GM21576 (cell line): ENCODE measurements around the gene KATNIP.

Experiments used
- ATAC-seq: cut with Tn5 transposase; IDR thresholded peaks from one replicate; pipeline ENCODE4 v1.9.1; 2021; ENCODE audit warnings: mild to moderate bottlenecking, moderate library complexity; ENCODE audit not compliant: unreplicated experiment

Gene KATNIP

DNA sequence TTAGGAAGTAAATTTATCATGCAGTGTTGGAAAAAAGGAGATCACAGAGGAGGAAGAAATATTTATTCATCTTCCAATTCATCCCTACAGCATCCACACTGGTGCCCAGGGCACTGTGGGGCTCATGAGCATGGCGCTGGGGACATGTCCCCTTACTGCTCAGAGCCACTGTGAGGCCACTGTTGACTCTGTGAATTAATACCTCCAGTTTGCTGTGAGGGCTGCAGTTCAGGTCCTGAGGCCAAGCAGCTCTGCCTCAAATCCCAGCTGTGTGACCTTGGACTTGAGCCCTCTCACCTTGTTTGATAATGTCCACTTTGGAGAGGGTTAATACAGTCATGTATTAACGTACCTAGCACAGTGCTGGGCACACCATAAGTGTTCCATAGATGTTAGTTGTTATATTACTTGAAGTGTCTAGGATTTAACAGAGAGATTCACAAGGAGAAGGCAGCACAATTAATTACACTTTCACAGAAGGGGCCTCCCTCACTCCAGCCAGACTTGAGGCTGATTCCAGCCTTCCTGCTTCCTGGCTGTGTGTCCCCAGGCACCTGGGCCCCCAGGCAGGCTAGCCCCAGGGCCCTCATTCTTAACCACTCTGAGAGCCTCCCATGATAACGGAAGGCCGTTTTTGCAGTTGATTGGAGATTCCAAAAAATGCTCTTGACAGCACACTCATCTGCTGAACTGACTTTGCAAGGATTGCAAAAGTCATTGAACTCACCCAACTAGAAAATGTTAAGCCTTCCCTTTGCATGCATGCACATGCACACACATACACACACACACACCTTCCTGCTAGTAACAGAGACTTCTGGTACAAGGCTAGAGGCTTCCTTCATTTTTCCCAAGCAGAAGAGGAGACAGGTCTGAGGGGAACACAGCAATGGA, 29.4 kb downstream of the KATNIP start:
- no peak for ATAC-seq

DNA sequence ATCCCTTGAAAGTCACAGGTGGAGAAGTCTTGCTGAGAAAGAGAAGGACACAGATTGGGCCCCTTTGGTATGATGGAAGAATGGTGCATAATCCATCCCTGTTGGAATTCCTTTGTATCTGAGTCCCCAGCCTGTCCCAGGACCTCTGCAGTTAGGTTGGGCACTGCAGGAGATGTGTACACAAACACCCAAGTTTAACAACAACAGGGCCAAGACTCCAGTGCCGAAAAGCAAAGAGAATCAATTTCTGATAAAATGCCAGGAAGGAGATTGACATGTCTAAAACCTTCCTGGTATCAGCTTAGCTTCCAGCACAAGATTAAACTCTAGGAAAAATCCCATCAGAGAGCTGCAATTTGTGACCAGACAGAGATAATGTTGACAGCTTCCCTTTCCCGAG, 32.9 kb downstream of the KATNIP start:
- ATAC-seq = no peak

DNA sequence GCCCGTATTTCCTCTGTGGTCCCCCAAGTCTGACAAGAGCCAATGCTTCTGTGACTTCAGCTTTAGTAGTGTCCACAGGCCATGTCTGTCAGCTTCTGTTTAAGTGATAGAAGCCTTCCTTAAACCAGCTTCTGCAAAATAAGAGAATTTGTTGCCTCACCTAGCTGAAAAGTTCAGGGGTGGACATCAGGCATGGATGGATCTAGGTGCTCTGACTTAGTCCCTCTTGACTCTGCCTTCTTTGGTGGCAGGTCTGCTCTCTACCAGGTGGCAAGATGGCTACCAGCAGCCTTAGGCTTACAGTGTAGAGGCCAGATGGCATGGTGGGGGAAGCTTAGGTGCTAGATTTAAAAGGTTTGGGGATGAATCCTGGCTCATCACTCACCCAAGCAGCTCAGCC, 33.7 kb downstream of the KATNIP start:
- ATAC-seq = no peak

DNA sequence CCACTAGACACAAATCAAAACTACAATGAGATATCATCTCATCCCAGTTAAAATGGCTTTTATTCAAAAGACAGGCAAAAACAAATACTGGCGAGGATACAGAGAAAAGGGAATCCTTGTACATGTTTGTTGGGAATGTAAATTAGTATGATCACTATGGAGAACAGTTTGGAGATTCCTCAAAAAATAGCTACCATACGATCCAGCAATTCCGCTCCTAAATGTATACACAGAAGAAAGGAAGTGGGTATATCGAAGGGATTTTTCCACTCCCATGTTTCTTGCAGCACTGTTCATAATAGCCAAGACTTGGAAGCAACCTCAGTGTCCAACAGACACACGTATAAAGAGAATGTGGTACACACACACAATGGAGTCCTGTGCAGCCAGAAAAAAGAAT, 35.3 kb downstream of the KATNIP start:
- no peak for ATAC-seq

DNA sequence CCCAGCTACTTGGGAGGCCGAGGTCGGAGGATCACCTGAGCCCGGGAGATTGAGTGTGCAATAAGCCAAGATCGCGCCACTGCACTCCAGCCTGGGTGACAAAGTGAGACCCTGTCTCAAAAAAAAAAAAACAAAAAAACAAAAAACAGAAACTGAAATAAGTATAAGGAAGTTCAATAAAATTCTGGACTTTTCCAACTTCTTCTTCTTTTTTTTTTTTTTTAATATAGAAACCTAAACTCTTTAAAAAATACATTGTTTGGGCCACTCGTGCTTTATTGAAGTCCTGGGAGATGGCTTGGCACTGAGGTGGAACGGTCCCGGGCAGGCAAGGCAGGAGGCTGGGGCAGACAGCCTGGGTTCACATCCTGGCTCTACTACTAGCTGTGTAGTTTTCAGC, 36.8 kb downstream of the KATNIP start:
- no peak for ATAC-seq

DNA sequence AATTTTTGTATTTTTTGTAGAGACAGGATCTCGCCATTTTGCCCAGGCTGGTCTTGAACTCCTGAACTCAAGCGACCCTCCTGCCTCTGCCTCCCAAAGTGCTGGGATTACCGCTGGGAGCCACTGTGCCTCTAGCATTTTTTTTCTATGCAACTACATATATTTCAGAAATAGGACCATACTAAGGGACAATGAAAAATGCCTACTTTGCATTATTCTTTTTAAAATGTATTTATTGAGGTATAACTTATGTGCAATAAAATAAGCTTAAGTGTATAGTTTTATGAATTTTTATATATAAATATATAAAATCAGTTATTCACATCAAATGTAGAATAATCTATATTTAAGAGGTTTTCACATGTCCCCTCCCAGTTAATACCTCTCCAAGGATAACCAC, 38.1 kb downstream of the KATNIP start:
- ATAC-seq = no peak

DNA sequence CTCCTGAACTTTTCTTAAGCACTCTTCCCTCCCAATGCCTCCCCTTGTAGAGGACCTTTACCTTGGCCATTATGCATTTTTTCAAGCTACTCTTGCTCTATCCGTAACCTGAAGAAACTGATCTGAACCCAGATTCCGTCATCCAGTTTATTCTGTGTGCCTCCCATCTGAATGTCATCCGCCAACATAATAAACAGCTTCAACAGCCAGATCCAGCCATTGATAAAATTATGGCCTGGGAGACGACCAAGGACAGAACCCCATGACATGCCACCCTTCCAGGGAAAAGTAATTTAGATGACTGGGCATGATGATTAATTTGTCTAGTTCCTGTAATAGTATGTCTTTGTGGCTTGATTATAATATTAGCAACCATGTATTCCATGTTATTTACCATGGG, 41.9 kb downstream of the KATNIP start:
- no peak for ATAC-seq

DNA sequence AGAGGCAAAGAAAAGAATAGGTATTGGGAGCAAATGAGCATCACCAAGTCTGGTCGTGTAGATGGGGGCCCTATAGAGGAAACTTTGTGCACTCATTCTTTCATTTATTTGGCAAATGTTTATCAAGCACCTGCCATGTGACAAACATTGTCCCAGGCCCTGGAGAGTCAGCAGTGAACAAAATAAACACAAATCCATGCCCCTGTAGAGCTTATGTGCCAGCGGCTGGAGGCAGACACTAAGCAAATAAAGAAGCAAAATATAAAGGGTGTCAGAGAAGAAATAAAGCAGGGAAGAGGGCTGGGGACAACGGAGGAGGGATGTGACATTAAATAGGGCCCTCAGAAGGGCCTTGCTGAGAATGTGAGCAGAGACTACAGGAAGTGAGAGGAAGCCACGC, 45.5 kb downstream of the KATNIP start:
- no peak for ATAC-seq

DNA sequence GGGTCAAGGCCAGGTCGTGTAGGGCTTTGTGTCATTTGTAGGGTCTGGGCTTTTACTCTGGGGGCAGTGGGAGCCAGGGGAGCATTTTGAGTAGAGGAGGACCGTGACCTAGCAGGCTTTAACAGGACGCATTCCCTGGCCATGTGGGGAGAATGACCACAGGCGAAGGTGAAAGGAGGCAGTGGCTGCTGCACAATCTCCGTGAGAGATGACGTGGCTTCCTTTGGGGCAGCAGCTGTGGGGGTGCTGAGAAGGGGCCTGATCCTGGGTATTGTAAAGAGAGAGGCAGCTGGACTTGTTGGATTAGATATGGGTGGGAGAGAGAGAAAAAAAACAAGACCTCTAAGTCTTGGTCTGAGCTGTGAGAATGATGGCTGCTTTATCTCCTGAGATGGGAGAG, 46.0 kb downstream of the KATNIP start:
- ATAC-seq = no peak

DNA sequence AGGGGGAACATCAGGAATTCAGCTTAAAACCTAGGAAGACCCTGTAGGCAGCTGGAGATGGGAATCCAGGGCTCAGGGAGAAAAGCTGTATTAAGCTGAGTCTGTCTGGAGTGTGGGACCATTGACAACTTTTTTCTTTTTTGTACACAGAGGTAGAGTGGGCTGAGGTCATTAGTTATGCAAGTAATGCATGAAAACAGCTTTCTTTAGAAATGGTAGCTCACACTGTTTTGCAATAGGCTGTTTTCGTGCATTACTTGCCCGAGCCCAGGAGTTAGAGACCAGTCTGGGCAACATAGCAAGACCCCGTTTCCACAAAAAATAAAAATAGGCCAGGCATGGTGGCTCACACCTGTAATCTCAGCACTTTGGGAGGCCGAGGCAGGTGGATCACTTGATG, 46.5 kb downstream of the KATNIP start:
- ATAC-seq = no peak

DNA sequence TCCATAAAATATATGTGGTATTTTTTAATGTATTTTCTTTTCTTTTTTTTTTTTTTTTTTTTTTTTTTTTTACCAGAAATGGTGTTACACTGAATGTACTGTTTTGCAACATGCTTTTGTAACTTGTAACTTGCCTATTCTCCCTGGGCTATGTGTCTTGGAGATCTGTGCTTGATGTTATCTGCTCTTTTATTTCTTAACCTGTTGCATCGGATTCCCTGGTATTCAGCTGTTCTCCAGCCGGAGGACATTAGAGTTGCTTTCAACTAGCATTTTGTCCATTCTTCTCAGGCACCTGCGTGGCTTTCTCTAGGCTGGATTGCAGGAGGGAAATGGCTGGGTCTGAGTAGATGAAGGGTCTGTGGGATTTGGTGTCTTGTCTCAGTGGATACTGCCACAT, 47.4 kb downstream of the KATNIP start:
- no peak for ATAC-seq

DNA sequence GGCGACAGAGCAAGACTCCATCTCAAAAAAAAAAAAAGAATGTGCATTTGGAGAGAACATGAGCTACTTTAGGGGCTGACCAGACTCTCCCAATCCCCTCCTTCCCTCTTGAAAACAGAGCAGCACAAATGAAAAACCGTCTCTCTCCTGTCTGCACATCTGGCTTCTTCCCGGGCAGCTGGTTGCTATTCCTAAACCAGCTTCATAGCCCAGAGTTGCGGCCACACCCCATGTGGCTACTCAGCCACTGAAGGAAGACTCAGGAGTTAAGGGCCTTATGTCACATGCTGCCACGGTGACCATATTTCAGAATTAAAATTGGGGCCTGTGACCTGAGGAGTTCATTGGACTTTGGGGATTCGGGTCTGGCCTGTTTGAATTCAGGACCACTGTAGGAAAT, 48.3 kb downstream of the KATNIP start:
- no peak for ATAC-seq

DNA sequence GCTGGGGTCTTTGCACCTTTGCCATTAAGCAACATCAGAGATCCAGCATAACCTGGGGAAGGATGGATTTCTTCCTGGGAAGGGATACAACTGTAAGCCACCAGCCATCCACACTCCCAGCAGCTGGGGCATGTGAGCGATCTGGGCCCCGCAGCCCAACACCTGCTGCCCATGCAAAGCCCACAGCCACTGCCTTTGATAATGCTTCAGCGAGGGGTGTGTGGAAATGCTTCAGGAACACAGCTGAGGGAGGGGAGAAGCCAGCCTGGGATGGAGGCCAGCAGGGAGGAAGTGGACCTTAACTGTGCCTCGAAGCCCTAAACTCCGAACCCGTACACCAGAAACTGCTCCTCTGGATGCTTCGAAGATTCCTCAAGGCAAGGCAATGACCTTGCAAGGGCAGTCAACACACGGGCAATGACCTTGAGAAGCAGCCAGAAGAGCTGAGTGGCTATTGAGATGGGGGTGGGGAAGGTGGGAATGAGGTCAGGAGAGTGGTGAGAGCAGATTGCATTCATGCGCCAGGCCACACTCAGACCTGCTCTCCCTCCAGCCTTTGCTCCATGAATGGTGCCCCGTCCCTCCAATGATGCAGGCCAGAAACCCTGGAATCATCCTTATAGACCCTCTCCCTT, 49.1 kb downstream of the KATNIP start:
- ATAC-seq = no peak

DNA sequence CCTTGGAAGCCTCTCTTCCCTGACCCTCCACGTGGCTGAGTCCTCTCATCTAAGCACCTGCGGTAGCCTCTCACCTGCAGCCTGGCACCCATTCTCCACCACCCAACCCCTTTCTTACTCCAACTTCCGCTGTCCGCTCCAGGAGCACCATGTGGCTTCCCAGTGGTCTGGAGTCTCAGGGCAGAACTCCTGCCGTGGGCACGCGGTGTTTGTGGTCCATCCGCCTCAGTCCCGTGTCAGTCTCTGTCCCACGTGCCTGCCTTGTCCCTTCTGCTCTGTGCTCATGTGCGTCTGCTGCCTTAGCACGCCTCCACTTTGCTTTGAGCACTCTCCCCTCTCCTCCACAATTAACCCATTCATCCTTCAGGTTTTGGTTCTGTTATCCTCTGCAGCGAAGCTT, 49.7 kb downstream of the KATNIP start:
- no peak for ATAC-seq
